ENCODE data around the gene NFKBIE. TPM values are rescaled to one million over a fixed set of nuclear protein-coding genes. Genes with fewer than 3 reads are reported as not detected.
"Not testable (repeated sequence)": the region's sequence is repeated elsewhere in the genome, so short reads cannot be mapped to it uniquely, and the experiment has no call there.

The NFKBIE gene
- total RNA-seq, result 10 to 100 TPM; 18.9 to 68.6 TPM

- DNase-seq (peak; percentile 95 to 99 (median 97)), ATAC-seq (peak; percentile 86)
- H3K36me3 ChIP-seq (replicated peaks in 1 of 2; ENCODE audit: insufficient read depth in 1 of 2, low read depth in 2 of 2), result no peaks in the 10 kb centered on the region
- H3K4me1 ChIP-seq, result peaks cover 34% of the 10 kb centered on the region
- TF ChIP-seq CTCF (IDR thresholded peaks at IDR 0.05) (peak in 4 of 7 experiments; percentile 4 to 34 (median 30)), POLR2A (IDR thresholded peaks at IDR 0.05) (peak; percentile 74 to 87 (median 86))
- intact Hi-C loops (cut with DNase I), result no loop called here
- H3K4me3 ChIP-seq, result peak within 1 kb of the TSS; percentile 28 to 79
- 0% methylated on average over 26 to 71 of the region's 72 CpGs for WGBS, 2 donors
- H3K27me3 ChIP-seq, result peaks cover 0 to 4% of the 10 kb centered on the region in 2 donors
- H3K9me3 ChIP-seq, result no peaks in the 10 kb centered on the region
- H3K27ac ChIP-seq, result peak within 1 kb of the TSS; percentile 42 to 90 (median 85)
These were observed at the start of gene NFKBIE for GRCh38 chr6:44265007-44265721. Gene NFKBIE (minus strand): TSS chr6:44265551. CDS start chr6:44265346, 205 bp downstream.

- H3K4me3 ChIP-seq, result not testable (repeated sequence)
These were observed 49.3 kb upstream of the NFKBIE start for GRCh38 chr6:44314657-44315056.

GRCh38 chr6:44312901-44313788 is 47.8 kb upstream of the NFKBIE start, which contains the start of gene AARS2:
Gene AARS2 (minus strand): TSS chr6:44313347. CDS start chr6:44313323, 24 bp downstream.
- Histone ChIP-seq H3K27me3 (no peaks in the 10 kb centered on the region), H3K36me3 (replicated peaks in 1 of 2; ENCODE audit: insufficient read depth in 1 of 2, low read depth in 2 of 2) (peaks cover 11 to 17% of the 10 kb centered on the region in 2 donors), H3K4me1 (peaks cover 10% of the 10 kb centered on the region), H3K9me3 (no peaks in the 10 kb centered on the region), H3K4me3 (peak within 1 kb of the TSS; percentile 54 to 97), H3K27ac (peak within 1 kb of the TSS; percentile 21 to 75 (median 70))
- DNase-seq (peak; percentile 89 to 92 (median 90)), ATAC-seq (peak; percentile 99)
- 2 to 4% methylated on average over 17 to 50 of the region's 52 CpGs for WGBS, 2 donors
- intact Hi-C loops (cut with DNase I), result no loop called here
- TF ChIP-seq POLR2A (IDR thresholded peaks at IDR 0.05), result peak; percentile 70 to 93 (median 89)
- TF ChIP-seq CTCF (IDR thresholded peaks at IDR 0.05), result peak; percentile 91 to 98 (median 96)

More at GRCh38 chr6:44314657-44315056, 49.3 kb upstream of the NFKBIE start:
- DNase-seq; ATAC-seq; H3K27me3 ChIP-seq; intact Hi-C loops (cut with DNase I); H3K27ac ChIP-seq; H3K9me3 ChIP-seq: not testable (repeated sequence)
- Histone ChIP-seq H3K36me3 (replicated peaks in 1 of 2; ENCODE audit: insufficient read depth in 1 of 2, low read depth in 2 of 2) (peaks cover 7 to 12% of the 10 kb centered on the region in 2 donors), H3K4me1 (peaks cover 10% of the 10 kb centered on the region)
- WGBS, 2 donors, result 77 to 82% methylated on average over 8 of the region's 8 CpGs

- H3K9me3 ChIP-seq, result no peaks in the 10 kb centered on the region
- H3K4me3 ChIP-seq, result no peak overlapping the region
- peaks cover 10% of the 10 kb centered on the region for H3K4me1 ChIP-seq
- WGBS, 2 donors, result 72 to 78% methylated on average over 3 of the region's 3 CpGs
- peaks cover 11 to 22% of the 10 kb centered on the region in 2 donors for H3K36me3 ChIP-seq (replicated peaks in 1 of 2; ENCODE audit: insufficient read depth in 1 of 2, low read depth in 2 of 2)
- TF ChIP-seq CTCF (IDR thresholded peaks at IDR 0.05) (no peak), POLR2A (IDR thresholded peaks at IDR 0.05) (no peak)
- DNase-seq (no peak), ATAC-seq (no peak)
- no peaks in the 10 kb centered on the region for H3K27me3 ChIP-seq
- no peak overlapping the region for H3K27ac ChIP-seq
- intact Hi-C loops (cut with DNase I), result no loop called here
These were observed 46.4 kb upstream of the NFKBIE start for GRCh38 chr6:44311767-44312166.

- no peak for ATAC-seq
- H3K4me3 ChIP-seq, result no peak overlapping the region
- intact Hi-C loops (cut with DNase I), result no loop called here
These were observed 46.0 kb upstream of the NFKBIE start for GRCh38 chr6:44311304-44311703.

More at GRCh38 chr6:44311304-44311703, 46.0 kb upstream of the NFKBIE start:
- H3K9me3 ChIP-seq, result no peaks in the 10 kb centered on the region
- WGBS, 2 donors, result 76 to 84% methylated on average over 2 of the region's 2 CpGs
- no peak for DNase-seq
- TF ChIP-seq POLR2A (IDR thresholded peaks at IDR 0.05), result no peak
- no peak for TF ChIP-seq CTCF (IDR thresholded peaks at IDR 0.05)
- no peak overlapping the region for H3K27ac ChIP-seq
- peaks cover 10% of the 10 kb centered on the region for H3K4me1 ChIP-seq
- H3K36me3 ChIP-seq (replicated peaks in 1 of 2; ENCODE audit: insufficient read depth in 1 of 2, low read depth in 2 of 2), result peaks cover 11 to 22% of the 10 kb centered on the region in 2 donors
- H3K27me3 ChIP-seq, result no peaks in the 10 kb centered on the region
